Retinal pigment epithelial cell (primary cell): ENCODE data around the gene ARID3C.
"Not testable (repeated sequence)": the region's sequence is repeated elsewhere in the genome, so short reads cannot be mapped to it uniquely, and the experiment has no call there.

Experiments used
- DNase-seq: peaks from one replicate; pipeline ENCODE4 v3.0.0-alpha.2; 2010; ENCODE audit warnings: low read depth
- H3K4me3 ChIP-seq: 2 replicates; pipeline ENCODE4 v1.5.1; 2011; ENCODE audit warnings: mild to moderate bottlenecking, low read length, control low read depth, moderate library complexity
- TF ChIP-seq, protein P1 (sequence below): conservative IDR thresholded peaks from 2 replicates; pipeline ENCODE4 v1.5.1; 2011; ENCODE audit warnings: low read depth, low read length, control low read depth, inconsistent platforms

Gene ARID3C

GRCh38 chr9:34646211-34647083 is 17.6 kb upstream of the ARID3C start, which contains the start of gene GALT:
TSS of gene GALT (plus strand) at chr9:34646675. CDS start at chr9:34646705, 30 bp downstream.
- DNase-seq = peak; percentile 42
- H3K4me3 ChIP-seq = peak within 1 kb of the TSS; percentile 82
- TF ChIP-seq, protein P1, sequence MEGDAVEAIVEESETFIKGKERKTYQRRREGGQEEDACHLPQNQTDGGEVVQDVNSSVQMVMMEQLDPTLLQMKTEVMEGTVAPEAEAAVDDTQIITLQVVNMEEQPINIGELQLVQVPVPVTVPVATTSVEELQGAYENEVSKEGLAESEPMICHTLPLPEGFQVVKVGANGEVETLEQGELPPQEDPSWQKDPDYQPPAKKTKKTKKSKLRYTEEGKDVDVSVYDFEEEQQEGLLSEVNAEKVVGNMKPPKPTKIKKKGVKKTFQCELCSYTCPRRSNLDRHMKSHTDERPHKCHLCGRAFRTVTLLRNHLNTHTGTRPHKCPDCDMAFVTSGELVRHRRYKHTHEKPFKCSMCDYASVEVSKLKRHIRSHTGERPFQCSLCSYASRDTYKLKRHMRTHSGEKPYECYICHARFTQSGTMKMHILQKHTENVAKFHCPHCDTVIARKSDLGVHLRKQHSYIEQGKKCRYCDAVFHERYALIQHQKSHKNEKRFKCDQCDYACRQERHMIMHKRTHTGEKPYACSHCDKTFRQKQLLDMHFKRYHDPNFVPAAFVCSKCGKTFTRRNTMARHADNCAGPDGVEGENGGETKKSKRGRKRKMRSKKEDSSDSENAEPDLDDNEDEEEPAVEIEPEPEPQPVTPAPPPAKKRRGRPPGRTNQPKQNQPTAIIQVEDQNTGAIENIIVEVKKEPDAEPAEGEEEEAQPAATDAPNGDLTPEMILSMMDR = peak; percentile 65

- no peak overlapping the region for H3K4me3 ChIP-seq
- DNase-seq = no peak
- TF ChIP-seq, protein P1 = no peak
Measured at GRCh38 chr9:34644766-34645314, 16.0 kb upstream of the ARID3C start.

DNA sequence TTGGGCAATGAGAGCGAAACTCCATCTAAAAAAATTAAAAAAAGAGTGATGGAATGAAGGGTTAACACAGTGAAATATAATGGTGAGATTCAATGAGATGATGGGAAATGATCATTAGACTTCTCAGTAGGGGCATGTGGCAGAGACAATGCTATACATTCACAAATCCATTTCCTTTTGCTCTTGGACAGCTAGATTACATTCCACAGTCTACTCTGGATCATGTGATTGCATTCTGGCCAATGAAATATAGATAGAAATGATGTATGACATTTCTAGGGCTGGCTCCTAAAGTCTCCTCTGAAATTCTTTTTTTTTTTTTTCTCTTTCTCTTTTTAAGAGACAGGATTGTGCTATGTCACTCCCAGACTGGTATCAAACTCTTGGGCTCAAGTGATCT is 13.8 kb upstream of the ARID3C start:
- no peak overlapping the region for H3K4me3 ChIP-seq
- no peak for DNase-seq
- TF ChIP-seq, protein P1 = no peak

GRCh38 chr9:34639322-34639721 is 10.5 kb upstream of the ARID3C start:
- DNase-seq, H3K4me3 ChIP-seq: not testable (repeated sequence)

DNA sequence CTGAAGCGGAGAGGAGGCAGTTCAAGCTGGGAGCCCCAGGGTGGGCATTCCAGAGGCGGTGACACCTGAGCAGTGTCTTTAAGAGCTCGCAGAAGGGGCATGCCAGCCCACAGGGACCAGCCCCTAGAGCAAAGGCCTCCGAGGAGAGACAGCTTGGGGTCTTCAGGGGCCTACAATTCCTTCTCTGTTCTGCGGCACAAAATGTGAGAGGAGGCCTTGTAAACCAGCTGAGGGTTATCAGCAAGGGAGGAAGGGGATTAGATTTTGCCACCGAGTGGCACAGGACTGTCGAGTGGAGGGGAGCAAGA is 9.2 kb upstream of the ARID3C start:
- H3K4me3 ChIP-seq = peak overlapping the region; percentile 59
- no peak for DNase-seq
- TF ChIP-seq, protein P1 = no peak

GRCh38 chr9:34637356-34638137 is 8.7 kb upstream of the ARID3C start, which contains the start of gene SIGMAR1:
TSS of gene SIGMAR1 (minus strand) at chr9:34637787. CDS start at chr9:34637697, 90 bp downstream.
- TF ChIP-seq, protein P1 = no peak
- DNase-seq = peak; percentile 57
- peak within 1 kb of the TSS; percentile 59 for H3K4me3 ChIP-seq

DNA sequence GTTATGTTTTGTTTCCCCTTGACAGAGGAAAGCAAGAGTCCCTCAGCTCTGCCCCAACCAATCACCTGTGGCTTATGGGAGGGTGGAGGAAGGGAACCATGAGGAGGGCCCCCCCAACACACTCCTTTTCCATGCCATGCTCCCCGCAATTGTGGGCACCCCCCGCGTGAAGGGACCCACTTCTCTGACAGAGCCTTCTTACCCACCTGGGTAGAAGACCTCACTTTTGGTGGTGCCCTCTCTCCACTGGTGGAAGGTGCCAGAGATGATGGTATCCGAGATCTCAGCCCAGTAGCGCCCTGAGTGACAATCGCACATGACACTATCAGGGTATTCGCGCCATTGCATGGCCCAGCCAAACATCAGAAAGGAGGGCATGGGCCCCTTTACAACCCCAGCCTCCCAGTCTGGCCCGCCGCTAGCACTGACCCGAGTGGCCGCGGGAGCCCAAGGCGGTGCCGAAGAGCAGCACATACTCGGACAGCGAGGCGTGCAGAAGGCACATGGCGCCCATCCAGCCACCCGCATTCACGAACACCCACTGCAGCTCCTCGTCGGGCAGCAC is 8.0 kb upstream of the ARID3C start:
- H3K4me3 ChIP-seq = peak overlapping the region; percentile 48
- TF ChIP-seq, protein P1 = no peak
- no peak for DNase-seq
